Measurements from ENCODE around the gene LRRC2. TPM values are rescaled to one million over a fixed set of nuclear protein-coding genes. Genes with fewer than 3 reads are reported as not detected.
"Not testable (repeated sequence)": the region's sequence is repeated elsewhere in the genome, so short reads cannot be mapped to it uniquely, and the experiment has no call there.

Gene LRRC2
- polyA plus RNA-seq, 3 donors: 1.4 to 2.9 (median 2.1) TPM

- DNase-seq: no peak
Observed at GRCh38 chr3:46500656-46501635, 65.2 kb downstream of the LRRC2 start.

- no peak for DNase-seq
Observed at GRCh38 chr3:46498916-46499519, 67.1 kb downstream of the LRRC2 start.

GRCh38 chr3:46497556-46498265 lies 68.4 kb downstream of the LRRC2 start, which contains the start of gene RTP3:
TSS of gene RTP3 (plus strand) at chr3:46497976. CDS start at chr3:46498063, 87 bp downstream.
- DNase-seq: no peak

- DNase-seq: peak; percentile 17
Observed at GRCh38 chr3:46496746-46497555, 69.2 kb downstream of the LRRC2 start.

- no peak for DNase-seq
Observed at GRCh38 chr3:46495901-46496456, 70.1 kb downstream of the LRRC2 start.

- DNase-seq: not testable (repeated sequence)
Observed at GRCh38 chr3:46494491-46494890, 71.6 kb downstream of the LRRC2 start.

- DNase-seq: no peak
Observed at GRCh38 chr3:46492890-46493547, 73.1 kb downstream of the LRRC2 start.

GRCh38 chr3:46491089-46492070 lies 74.7 kb downstream of the LRRC2 start:
- DNase-seq: no peak

GRCh38 chr3:46490338-46491084 lies 75.6 kb downstream of the LRRC2 start:
- no peak for DNase-seq

- DNase-seq: no peak
Observed at GRCh38 chr3:46489875-46490274, 76.2 kb downstream of the LRRC2 start.

GRCh38 chr3:46489381-46489780 lies 76.7 kb downstream of the LRRC2 start:
- no peak for DNase-seq

GRCh38 chr3:46488735-46489361 lies 77.3 kb downstream of the LRRC2 start:
- peak; percentile 90 for DNase-seq

- DNase-seq: no peak
Observed at GRCh38 chr3:46485779-46486175, 80.3 kb downstream of the LRRC2 start.

GRCh38 chr3:46484911-46485778 lies 81.0 kb downstream of the LRRC2 start:
- DNase-seq: peak; percentile 46

- no peak for DNase-seq
Observed at GRCh38 chr3:46484388-46484787, 81.7 kb downstream of the LRRC2 start.

GRCh38 chr3:46483825-46484224 lies 82.3 kb downstream of the LRRC2 start:
- DNase-seq: no peak

Measured in renal pelvis (tissue), 4 donors.